Measurements from ENCODE around the gene SF3A1. TPM values are rescaled to one million over a fixed set of nuclear protein-coding genes. Genes with fewer than 3 reads are reported as not detected.

The SF3A1 gene
- total RNA-seq, 1 experiment from 2014 or later: 182 TPM

DNA sequence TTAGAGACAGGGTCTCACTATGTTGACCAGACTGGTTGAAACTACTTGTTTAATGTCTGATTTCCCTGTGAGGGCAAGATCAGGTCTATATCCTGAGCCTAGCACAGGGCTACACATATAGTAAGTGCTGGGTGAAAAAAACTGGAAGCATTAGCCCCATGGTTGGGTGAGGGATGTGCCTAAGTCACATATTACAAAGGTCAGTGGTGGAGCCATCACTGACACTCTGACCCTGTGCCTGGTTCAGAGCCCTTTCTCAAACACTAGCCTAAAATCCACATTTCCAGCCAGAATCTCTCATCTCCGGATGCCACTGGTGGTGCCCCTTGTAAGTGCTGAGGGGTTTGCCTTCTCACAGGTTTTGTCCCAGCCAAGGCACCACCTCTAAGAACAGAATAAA, 38.9 kb downstream of the SF3A1 start:
- CTCF ChIA-PET: no interaction called here
- Histone ChIP-seq H3K36me3 (ENCODE audit: control insufficient read depth, insufficient read depth, low read length) (no peaks in the 10 kb centered on the region; the same call in 1 of the 2 replicates), H3K4me1 (0 out of 2 replicates have a peak, but pooled peaks cover 4% of the 10 kb centered on the region), H3K4me3 (ENCODE audit: low read depth, low read length) (no peak overlapping the region), H3K9me3 (no peaks in the 10 kb centered on the region), H3K27me3 (replicated peaks; ENCODE audit: control insufficient read depth, insufficient read depth, low read length) (no peaks in the 10 kb centered on the region)
- no peaks in the 10 kb centered on the region for H3K36me3 Mint-ChIP-seq (ENCODE audit: insufficient read depth, unreplicated experiment)
- intact Hi-C loops (cut with micrococcal nuclease; ENCODE audit: unreplicated experiment): no loop called here
- H3K27me3 Mint-ChIP-seq (ENCODE audit: insufficient read depth, unreplicated experiment): no peaks in the 10 kb centered on the region
- POLR2A ChIA-PET: no interaction called here
- no peak overlapping the region for H3K4me3 Mint-ChIP-seq (ENCODE audit: unreplicated experiment)
- TF ChIP-seq, protein P1, sequence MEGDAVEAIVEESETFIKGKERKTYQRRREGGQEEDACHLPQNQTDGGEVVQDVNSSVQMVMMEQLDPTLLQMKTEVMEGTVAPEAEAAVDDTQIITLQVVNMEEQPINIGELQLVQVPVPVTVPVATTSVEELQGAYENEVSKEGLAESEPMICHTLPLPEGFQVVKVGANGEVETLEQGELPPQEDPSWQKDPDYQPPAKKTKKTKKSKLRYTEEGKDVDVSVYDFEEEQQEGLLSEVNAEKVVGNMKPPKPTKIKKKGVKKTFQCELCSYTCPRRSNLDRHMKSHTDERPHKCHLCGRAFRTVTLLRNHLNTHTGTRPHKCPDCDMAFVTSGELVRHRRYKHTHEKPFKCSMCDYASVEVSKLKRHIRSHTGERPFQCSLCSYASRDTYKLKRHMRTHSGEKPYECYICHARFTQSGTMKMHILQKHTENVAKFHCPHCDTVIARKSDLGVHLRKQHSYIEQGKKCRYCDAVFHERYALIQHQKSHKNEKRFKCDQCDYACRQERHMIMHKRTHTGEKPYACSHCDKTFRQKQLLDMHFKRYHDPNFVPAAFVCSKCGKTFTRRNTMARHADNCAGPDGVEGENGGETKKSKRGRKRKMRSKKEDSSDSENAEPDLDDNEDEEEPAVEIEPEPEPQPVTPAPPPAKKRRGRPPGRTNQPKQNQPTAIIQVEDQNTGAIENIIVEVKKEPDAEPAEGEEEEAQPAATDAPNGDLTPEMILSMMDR (IDR thresholded peaks at IDR 0.05; ENCODE audit: insufficient read depth in 1 of 2, low read depth in 1 of 2, low read length in 1 of 2, severe bottlenecking in 1 of 2, unreplicated experiment in 1 of 2): no peak
- DNase-seq: no peak
- H3K9me3 Mint-ChIP-seq (ENCODE audit: unreplicated experiment): no peaks in the 10 kb centered on the region
- no TSS peak for BruUV-seq (replicated peaks)
- peaks cover 21% of the 10 kb centered on the region for H3K4me1 Mint-ChIP-seq (ENCODE audit: low read depth, unreplicated experiment)
- H3K27ac Mint-ChIP-seq (ENCODE audit: unreplicated experiment): peak overlapping the region; percentile 34

DNA sequence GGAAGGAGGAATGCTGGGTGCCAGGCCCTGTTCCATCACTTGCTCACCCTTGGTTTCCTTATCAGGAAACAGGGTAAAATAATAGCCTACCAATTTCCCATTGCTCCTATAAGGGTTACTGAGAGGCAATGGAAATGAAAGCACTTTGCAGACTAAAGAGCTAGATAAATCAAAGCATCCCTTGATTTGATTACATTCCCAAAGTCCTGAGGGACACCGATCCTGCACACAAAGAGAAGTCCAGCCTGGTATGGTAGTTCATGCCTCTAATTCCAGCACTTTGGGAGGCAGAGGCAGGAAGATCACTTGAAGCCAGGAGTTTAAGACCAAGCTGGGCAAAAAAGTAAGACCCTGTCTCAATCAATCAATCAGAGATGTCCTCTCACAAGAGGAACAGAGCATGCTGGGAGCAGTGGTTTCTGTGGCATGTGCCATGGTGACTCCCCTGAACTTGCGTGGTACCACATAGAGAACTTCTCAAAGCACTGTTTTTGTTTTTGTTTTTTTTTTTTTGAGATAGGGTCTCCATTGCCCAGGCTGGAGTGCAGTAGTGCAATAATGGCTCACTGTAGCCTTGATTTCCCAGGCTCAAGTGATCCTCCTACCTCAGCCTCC, 40.6 kb downstream of the SF3A1 start:
- H3K4me3 Mint-ChIP-seq (ENCODE audit: unreplicated experiment): no peak overlapping the region
- H3K4me1 Mint-ChIP-seq (ENCODE audit: low read depth, unreplicated experiment): peaks cover 27% of the 10 kb centered on the region
- H3K27ac Mint-ChIP-seq (ENCODE audit: unreplicated experiment): no peak overlapping the region
- TF ChIP-seq, protein P1 (IDR thresholded peaks at IDR 0.05; ENCODE audit: insufficient read depth in 1 of 2, low read depth in 1 of 2, low read length in 1 of 2, severe bottlenecking in 1 of 2, unreplicated experiment in 1 of 2): no peak
- no peak for DNase-seq
- H3K4me1 ChIP-seq: 0 out of 2 replicates have a peak, but pooled peaks cover 4% of the 10 kb centered on the region
- H3K9me3 Mint-ChIP-seq (ENCODE audit: unreplicated experiment): no peaks in the 10 kb centered on the region
- no peaks in the 10 kb centered on the region for H3K27me3 ChIP-seq (replicated peaks; ENCODE audit: control insufficient read depth, insufficient read depth, low read length)
- intact Hi-C loops (cut with micrococcal nuclease; ENCODE audit: unreplicated experiment): no loop called here
- no peaks in the 10 kb centered on the region; the same call in 1 of the 2 replicates for H3K36me3 ChIP-seq (ENCODE audit: control insufficient read depth, insufficient read depth, low read length)
- BruUV-seq (replicated peaks): no TSS peak
- CTCF ChIA-PET: no interaction called here
- no peak overlapping the region for H3K4me3 ChIP-seq (ENCODE audit: low read depth, low read length)
- H3K9me3 ChIP-seq: no peaks in the 10 kb centered on the region
- H3K27me3 Mint-ChIP-seq (ENCODE audit: insufficient read depth, unreplicated experiment): no peaks in the 10 kb centered on the region
- no peaks in the 10 kb centered on the region for H3K36me3 Mint-ChIP-seq (ENCODE audit: insufficient read depth, unreplicated experiment)
- POLR2A ChIA-PET: no interaction called here

DNA sequence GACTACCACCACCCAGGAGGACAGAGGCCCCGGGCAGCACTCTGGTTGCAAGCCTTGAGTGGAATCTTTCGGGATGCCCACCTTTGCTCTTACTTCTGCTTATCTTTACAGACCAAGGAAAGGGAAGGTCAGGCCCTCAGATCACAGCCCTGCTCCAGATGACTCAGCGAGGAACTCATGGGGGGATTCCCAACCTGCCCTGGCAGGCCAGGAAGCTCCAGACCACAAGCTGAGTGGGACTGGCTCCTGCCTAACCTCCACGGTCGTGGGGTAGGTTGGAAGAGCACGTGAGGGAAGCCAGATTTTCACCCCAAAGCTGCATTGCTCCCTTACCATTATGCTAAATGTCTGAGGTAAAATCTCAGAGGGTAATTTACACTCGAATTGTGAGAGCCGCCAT, 41.8 kb downstream of the SF3A1 start:
- H3K4me1 ChIP-seq: 0 out of 2 replicates have a peak, but pooled peaks cover 4% of the 10 kb centered on the region

More for the DNA sequence above, 41.8 kb downstream of the SF3A1 start:
- no peaks in the 10 kb centered on the region for H3K36me3 Mint-ChIP-seq (ENCODE audit: insufficient read depth, unreplicated experiment)
- TF ChIP-seq, protein P1 (IDR thresholded peaks at IDR 0.05; ENCODE audit: insufficient read depth in 1 of 2, low read depth in 1 of 2, low read length in 1 of 2, severe bottlenecking in 1 of 2, unreplicated experiment in 1 of 2): no peak
- no peaks in the 10 kb centered on the region for H3K9me3 Mint-ChIP-seq (ENCODE audit: unreplicated experiment)
- CTCF ChIA-PET: no interaction called here
- H3K4me3 Mint-ChIP-seq (ENCODE audit: unreplicated experiment): no peak overlapping the region
- Histone ChIP-seq H3K9me3 (no peaks in the 10 kb centered on the region), H3K27me3 (replicated peaks; ENCODE audit: control insufficient read depth, insufficient read depth, low read length) (no peaks in the 10 kb centered on the region), H3K4me3 (ENCODE audit: low read depth, low read length) (no peak overlapping the region), H3K36me3 (ENCODE audit: control insufficient read depth, insufficient read depth, low read length) (no peaks in the 10 kb centered on the region)
- intact Hi-C loops (cut with micrococcal nuclease; ENCODE audit: unreplicated experiment): no loop called here
- BruUV-seq (replicated peaks): no TSS peak
- no peaks in the 10 kb centered on the region for H3K27me3 Mint-ChIP-seq (ENCODE audit: insufficient read depth, unreplicated experiment)
- H3K4me1 Mint-ChIP-seq (ENCODE audit: low read depth, unreplicated experiment): peaks cover 27% of the 10 kb centered on the region
- no peak for DNase-seq
- POLR2A ChIA-PET: no interaction called here
- no peak overlapping the region for H3K27ac Mint-ChIP-seq (ENCODE audit: unreplicated experiment)

Data from Caco-2 (cell line).